ENCODE measurements around the gene PPP1R12A. TPM values are rescaled to one million over a fixed set of nuclear protein-coding genes. Genes with fewer than 3 reads are reported as not detected.

Gene PPP1R12A
- total RNA-seq, 2 experiments from 2014 or later, result 104 to 108 TPM

DNA sequence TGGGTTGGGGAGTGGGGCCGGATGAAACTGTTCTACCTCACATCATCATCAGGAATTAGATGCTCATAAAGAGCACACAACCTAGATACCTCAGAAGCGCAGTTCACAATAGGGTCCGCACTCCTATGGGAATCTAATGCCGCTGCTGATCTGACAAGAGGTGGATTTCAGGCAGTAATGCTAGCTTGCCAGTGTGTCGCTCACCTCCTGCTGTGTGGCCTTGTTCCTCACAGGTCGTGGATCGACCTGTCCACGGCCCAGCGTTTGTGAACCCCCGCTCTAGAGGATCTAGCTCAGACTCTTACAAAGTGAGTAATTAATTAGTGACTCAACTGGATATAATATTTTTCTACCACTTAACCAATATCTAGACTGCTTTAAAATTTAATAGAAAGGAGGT lies 5.8 kb downstream of the PPP1R12A start:
- H3K9me3 Mint-ChIP-seq (ENCODE audit: low read depth), result no peaks in the 10 kb centered on the region
- no peak overlapping the region for H3K4me3 Mint-ChIP-seq
- no peak for ATAC-seq
- peak overlapping the region; percentile 82 for H3K27ac Mint-ChIP-seq
- peak; percentile 41 for DNase-seq
- H3K4me1 Mint-ChIP-seq, result peaks cover 59% of the 10 kb centered on the region
- CTCF ChIA-PET, result no interaction called here
- peaks cover 13% of the 10 kb centered on the region for H3K36me3 Mint-ChIP-seq
- no peaks in the 10 kb centered on the region for H3K27me3 Mint-ChIP-seq

DNA sequence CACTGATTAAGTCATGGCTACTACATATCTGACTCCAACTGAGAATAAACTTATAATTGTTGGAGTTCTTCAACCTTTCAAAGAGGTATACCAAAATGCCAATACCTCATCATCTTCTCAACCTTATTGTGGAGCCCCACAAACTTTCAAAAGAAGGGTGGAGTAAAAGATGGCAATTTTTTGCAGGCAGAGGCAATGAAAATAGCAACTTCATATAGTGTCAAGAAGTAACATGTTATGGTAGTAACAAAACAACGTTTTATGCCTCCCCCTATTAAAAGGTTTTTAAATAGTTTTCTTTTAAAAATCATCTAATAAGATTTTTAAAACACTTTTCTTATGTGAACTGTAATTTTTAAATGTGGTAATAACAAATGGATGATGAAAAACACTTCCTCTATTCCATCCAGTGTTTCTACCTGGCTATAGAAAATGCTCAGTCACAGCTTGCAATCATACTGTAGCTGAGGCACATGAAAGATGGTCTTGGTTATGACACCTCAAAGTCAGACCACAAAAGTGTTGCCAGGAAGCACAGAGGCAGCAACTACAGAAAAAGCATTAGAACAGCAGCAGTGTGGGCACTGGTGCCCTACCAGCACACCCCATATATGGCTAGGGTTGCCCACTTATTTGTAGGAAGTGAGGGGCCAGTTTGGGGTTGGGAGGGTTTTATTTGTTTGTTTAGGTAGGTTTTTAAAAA lies 7.0 kb downstream of the PPP1R12A start:
- DNase-seq, result peak; percentile 80
- Mint-ChIP-seq H3K27me3 (no peaks in the 10 kb centered on the region), H3K27ac (peak overlapping the region; percentile 82), H3K9me3 (ENCODE audit: low read depth) (no peaks in the 10 kb centered on the region), H3K4me3 (peak overlapping the region; percentile 12), H3K36me3 (peaks cover 13% of the 10 kb centered on the region), H3K4me1 (peaks cover 53% of the 10 kb centered on the region)
- CTCF ChIA-PET, result interaction anchor here (1.0 kb wide), 1 partner anchor 42 kb away, joined by 3 read pairs; no protein-coding TSS in a partner anchor
- ATAC-seq, result peak; percentile 98

DNA sequence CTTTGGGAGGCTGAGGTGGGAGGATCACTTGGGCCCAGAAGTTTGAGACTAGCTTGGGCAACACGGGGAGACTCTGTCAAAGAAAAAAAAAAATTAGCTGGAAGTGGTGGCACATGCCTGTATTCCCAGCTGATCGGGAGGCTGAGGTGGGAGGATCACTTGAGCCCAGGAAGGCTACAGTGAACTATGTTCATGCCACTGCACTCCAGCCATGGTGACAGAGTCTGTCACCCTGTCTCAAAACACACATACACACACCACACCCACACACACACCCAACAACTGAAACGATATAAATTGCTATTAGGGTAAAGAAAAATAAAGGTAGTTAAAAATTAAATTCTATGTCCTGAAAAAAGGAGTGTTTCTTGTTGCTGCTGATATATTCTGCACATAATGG lies 7.9 kb downstream of the PPP1R12A start:
- Mint-ChIP-seq H3K4me1 (peaks cover 51% of the 10 kb centered on the region), H3K9me3 (ENCODE audit: low read depth) (no peaks in the 10 kb centered on the region), H3K27ac (peak overlapping the region; percentile 81), H3K4me3 (no peak overlapping the region), H3K36me3 (peaks cover 14% of the 10 kb centered on the region), H3K27me3 (no peaks in the 10 kb centered on the region)
- CTCF ChIA-PET, result no interaction called here
- ATAC-seq, result no peak
- no peak for DNase-seq

DNA sequence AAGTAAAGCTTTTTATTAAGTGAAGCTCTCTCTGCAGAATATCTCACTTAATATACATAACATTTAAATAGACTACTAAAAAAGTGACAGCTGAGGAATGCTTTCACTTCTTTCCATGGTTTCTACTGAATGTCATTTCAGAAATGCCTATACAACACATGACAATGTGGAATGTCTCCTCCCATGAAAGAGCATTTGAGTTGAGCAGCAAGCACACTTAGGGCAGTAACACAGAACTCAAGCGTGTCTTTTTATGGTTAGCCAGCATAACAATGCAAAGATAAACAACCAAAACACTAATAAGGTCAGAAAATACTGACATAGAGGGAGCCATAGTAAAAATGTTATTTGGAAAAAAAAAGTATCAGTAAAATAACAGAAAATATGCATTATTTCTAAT lies 9.4 kb downstream of the PPP1R12A start:
- H3K27me3 Mint-ChIP-seq, result no peaks in the 10 kb centered on the region
- no peak for ATAC-seq
- no peaks in the 10 kb centered on the region for H3K9me3 Mint-ChIP-seq (ENCODE audit: low read depth)
- H3K27ac Mint-ChIP-seq, result no peak overlapping the region
- DNase-seq, result no peak
- peaks cover 47% of the 10 kb centered on the region for H3K4me1 Mint-ChIP-seq
- H3K4me3 Mint-ChIP-seq, result no peak overlapping the region
- H3K36me3 Mint-ChIP-seq, result peaks cover 17% of the 10 kb centered on the region
- CTCF ChIA-PET, result no interaction called here

DNA sequence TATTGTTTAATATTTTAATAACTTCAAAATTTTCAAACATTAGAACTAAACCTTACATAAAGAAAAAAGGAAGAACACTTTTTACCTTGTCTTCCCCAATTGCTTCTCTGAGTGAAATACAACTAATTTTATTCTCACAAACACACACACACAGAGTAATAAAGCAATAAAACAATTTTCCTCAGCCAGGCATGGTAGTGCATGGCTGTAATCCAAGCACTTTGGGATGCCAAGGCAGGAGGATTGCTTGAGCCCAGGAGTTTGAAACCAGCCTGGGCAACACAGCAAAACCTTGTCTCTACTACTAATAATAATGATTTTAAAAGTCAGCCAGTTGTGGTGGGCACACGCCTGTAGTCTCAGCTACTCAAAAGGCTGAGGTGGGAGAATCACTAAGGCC lies 13.1 kb downstream of the PPP1R12A start:
- Mint-ChIP-seq H3K9me3 (ENCODE audit: low read depth) (no peaks in the 10 kb centered on the region), H3K36me3 (peaks cover 26% of the 10 kb centered on the region), H3K27me3 (no peaks in the 10 kb centered on the region), H3K27ac (no peak overlapping the region), H3K4me3 (no peak overlapping the region), H3K4me1 (peaks cover 32% of the 10 kb centered on the region)
- no peak for DNase-seq
- CTCF ChIA-PET, result interaction anchor here (0.6 to 0.7 kb wide), 2 partner anchors 9 to 33 kb away, joined by 3 read pairs; no protein-coding TSS in a partner anchor
- ATAC-seq, result no peak

DNA sequence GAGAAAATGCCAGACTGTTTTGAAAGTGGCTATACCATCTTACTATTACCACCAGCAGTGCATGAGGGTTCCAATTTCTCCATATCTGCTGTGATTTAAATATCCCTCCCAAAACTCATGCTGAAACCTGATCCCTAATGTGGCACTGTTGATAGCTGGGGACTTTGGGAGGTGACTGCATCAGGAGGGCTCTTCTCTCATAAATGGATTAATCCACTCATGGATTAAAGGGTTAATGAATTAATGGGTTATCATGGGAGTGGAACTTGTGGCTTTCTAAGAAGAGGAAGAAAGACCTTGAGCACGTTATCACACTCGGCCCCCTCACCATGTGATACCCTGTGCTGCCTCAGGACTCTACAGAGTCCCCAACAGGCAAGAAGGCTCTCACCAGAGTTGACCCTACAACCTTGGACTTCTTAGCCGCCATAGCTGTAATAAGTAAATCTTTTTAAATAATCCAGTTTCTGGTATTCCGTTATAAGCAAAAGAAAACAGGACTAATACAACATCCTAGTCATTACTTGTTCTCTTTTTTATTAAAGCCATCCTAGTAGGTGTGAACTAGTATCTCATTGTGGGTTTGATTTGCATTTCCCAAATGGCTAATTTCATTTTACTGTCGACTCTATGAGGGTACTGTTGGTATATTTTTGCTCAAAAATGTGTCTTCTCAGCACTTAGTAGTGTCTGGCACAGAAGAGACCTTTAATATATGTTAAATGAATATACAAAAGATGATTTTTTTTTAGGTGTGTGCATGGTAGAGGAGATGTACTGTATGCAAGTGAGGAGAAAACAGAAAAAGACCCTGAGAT lies 14.3 kb downstream of the PPP1R12A start:
- DNase-seq (no peak), ATAC-seq (no peak)
- Mint-ChIP-seq H3K4me3 (no peak overlapping the region), H3K27me3 (no peaks in the 10 kb centered on the region), H3K9me3 (ENCODE audit: low read depth) (no peaks in the 10 kb centered on the region), H3K4me1 (peaks cover 38% of the 10 kb centered on the region), H3K27ac (no peak overlapping the region), H3K36me3 (peaks cover 30% of the 10 kb centered on the region)
- CTCF ChIA-PET, result no interaction called here

DNA sequence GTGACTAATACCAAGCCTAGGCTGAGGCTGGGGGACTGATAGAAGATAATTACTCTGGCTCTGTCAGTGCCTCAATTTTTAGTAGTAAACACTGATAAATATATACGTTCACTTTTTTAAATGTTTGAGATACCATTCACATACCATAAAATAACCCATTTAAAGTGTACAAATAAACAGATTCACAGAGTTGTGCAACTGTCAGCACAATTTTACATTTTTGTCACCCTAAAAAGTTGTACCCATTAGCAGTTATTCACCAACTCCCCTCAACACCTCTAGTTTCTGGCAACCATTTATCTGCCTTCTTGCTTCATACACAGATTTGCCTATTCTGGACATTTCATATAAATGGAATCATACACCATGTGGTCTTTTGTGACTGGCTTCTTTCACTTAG lies 15.1 kb downstream of the PPP1R12A start:
- Mint-ChIP-seq H3K36me3 (peaks cover 28% of the 10 kb centered on the region), H3K9me3 (ENCODE audit: low read depth) (no peaks in the 10 kb centered on the region), H3K4me1 (peaks cover 36% of the 10 kb centered on the region), H3K27ac (no peak overlapping the region), H3K27me3 (no peaks in the 10 kb centered on the region), H3K4me3 (no peak overlapping the region)
- CTCF ChIA-PET, result no interaction called here
- no peak for DNase-seq
- no peak for ATAC-seq

DNA sequence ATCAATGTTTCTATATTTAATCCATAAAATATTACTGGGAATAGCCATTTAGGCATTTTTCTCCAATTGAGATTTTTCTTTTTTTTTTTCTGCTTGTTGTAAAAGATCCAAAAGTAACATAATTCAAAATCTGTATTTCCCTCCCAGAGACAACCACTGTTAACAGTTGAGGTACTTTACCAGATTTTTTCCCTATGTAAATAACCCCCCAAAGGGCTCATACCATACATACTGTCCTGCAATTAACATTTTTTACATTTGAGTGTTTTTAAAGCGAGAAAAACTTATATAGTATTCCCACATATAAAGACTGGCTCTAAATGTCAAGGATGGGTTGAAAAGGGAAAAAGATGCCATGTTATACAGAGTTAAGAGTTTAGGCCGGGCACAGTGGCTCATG lies 18.1 kb downstream of the PPP1R12A start:
- peaks cover 33% of the 10 kb centered on the region for H3K4me1 Mint-ChIP-seq

DNA sequence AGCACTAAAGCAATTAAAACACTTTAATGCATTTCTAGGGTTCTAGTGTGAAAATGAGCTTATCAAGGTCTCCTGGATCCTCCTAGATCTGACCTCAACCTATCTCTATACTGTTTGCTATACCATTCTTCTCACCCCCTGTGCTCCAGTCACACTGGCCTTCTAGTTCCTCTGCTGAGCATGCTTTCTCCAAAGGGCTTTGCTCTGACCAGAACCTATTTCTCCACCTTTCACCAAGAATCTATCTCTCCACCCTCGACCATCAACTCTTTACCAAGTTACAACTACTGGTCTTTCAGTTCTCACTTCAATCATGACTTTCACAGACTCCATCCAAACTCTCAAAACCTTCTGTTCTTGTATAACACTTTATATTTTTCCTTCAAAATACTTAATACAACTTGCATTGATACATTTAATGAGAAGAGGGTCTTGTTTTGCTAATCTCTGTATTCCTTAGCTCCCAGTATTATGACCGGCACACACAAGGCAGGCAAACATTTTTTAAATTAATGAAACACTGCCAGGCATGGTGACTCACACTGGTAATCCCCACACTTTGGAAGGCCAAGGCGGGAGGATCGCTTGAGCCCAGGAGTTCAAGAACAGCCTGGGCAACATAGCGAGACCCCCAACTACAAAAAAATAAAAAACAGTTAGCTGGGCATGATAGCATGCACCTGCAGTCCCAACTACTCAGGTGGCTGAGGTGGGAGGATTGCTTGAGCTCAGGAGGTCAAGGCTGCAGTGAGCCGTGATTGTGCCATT lies 22.8 kb downstream of the PPP1R12A start:
- ATAC-seq, result no peak
- H3K27ac Mint-ChIP-seq, result peak overlapping the region; percentile 1
- no peaks in the 10 kb centered on the region for H3K9me3 Mint-ChIP-seq (ENCODE audit: low read depth)
- H3K4me3 Mint-ChIP-seq, result no peak overlapping the region
- no peaks in the 10 kb centered on the region for H3K27me3 Mint-ChIP-seq
- peaks cover 26% of the 10 kb centered on the region for H3K4me1 Mint-ChIP-seq
- CTCF ChIA-PET, result interaction anchor here (1.1 kb wide), 2 partner anchors 23 to 24 kb away, joined by 3 read pairs; no protein-coding TSS in a partner anchor
- DNase-seq, result no peak
- peaks cover 11% of the 10 kb centered on the region for H3K36me3 Mint-ChIP-seq

More for the DNA sequence above, 18.1 kb downstream of the PPP1R12A start:
- DNase-seq, result no peak
- CTCF ChIA-PET, result no interaction called here
- no peak for ATAC-seq
- Mint-ChIP-seq H3K4me3 (no peak overlapping the region), H3K27ac (no peak overlapping the region), H3K27me3 (no peaks in the 10 kb centered on the region), H3K36me3 (peaks cover 29% of the 10 kb centered on the region), H3K9me3 (ENCODE audit: low read depth) (no peaks in the 10 kb centered on the region)

DNA sequence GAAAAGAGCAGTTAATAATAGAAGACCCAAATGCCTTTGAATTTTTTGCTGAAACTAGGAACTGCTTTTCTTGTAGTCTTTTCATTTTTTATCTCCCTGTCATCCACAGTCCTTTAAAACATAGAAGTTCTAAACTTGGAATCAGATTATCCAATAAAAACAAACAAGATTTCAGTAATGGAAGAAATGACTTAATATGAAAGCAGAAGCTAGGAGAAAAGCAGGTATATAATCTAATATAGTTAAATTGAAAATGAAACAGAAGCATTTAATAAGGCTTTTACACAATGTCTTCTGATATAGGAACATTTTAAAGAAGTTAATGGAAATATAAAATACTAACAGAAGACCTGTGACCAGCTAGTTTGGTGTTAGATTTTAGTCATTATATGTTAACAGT lies 26.5 kb downstream of the PPP1R12A start:
- H3K9me3 Mint-ChIP-seq (ENCODE audit: low read depth), result no peaks in the 10 kb centered on the region
- ATAC-seq, result no peak
- H3K36me3 Mint-ChIP-seq, result peaks cover 7% of the 10 kb centered on the region
- H3K27me3 Mint-ChIP-seq, result no peaks in the 10 kb centered on the region
- CTCF ChIA-PET, result no interaction called here
- H3K4me3 Mint-ChIP-seq, result no peak overlapping the region
- DNase-seq, result no peak
- H3K27ac Mint-ChIP-seq, result no peak overlapping the region
- H3K4me1 Mint-ChIP-seq, result peaks cover 14% of the 10 kb centered on the region

DNA sequence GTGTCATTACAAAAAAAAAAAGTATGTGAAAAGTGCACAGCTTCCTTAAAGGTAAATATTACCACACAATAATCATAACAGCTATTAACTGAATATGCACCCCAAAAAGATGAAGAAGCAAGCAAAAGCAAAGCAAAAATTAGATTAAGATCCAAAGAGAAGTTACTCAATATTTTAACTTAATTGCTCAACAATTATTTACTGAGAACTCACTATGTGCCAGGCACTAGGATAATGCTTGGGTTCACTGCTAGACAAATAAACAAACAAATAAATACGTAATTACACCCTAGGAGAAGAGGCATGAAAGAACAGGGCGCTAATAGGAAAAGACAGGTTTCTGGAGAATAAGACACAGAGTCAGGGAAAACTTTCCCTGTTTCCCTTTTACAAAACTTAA lies 33.4 kb downstream of the PPP1R12A start:
- ATAC-seq, result no peak
- Mint-ChIP-seq H3K4me1 (peaks cover 14% of the 10 kb centered on the region), H3K4me3 (no peak overlapping the region), H3K27me3 (no peaks in the 10 kb centered on the region), H3K27ac (no peak overlapping the region), H3K9me3 (ENCODE audit: low read depth) (no peaks in the 10 kb centered on the region), H3K36me3 (peaks cover 21% of the 10 kb centered on the region)
- CTCF ChIA-PET, result interaction anchor here (0.9 kb wide), 1 partner anchor 24 kb away, joined by 3 read pairs; no protein-coding TSS in a partner anchor
- no peak for DNase-seq

DNA sequence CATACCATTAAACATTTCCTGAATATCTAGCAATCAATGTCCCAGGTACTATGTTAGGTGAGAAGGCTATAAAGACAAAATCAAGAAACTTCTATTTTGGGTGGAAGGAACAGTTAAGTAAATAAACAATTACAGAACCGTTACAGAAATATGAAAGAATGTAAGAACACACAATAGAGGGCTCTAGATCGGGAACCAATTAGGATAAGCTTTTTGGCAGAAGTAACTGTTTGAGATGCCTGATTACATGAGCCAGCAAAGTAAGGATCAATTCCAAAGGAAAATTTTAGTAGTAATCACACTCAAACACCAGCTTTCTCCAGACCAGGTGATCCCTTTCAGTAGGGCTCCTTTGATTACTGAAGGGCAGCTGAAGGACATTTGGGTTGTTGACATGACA lies 33.9 kb downstream of the PPP1R12A start:
- CTCF ChIA-PET, result interaction anchor here (0.9 kb wide), 1 partner anchor 23 kb away, joined by 3 read pairs; no protein-coding TSS in a partner anchor

DNA sequence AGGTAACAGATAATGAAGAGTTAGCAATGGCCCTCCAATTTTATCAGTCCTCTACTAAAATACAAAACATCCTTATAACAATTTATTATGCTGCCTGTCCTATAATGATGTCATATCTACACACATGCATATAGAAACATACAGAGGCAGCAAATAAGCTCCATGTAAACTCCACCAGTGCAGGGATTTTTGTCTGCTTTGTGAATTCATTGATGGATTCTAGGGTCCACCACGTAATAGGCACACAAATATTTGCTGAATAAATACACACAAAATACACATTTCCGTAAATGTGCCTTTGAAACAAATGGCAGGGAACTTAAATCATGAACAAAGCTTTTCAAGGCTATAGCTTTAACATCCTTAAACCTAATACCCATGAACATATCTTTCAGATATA lies 34.7 kb downstream of the PPP1R12A start:
- H3K27me3 Mint-ChIP-seq, result no peaks in the 10 kb centered on the region
- ATAC-seq (no peak), DNase-seq (no peak)
- H3K4me1 Mint-ChIP-seq, result peaks cover 16% of the 10 kb centered on the region
- CTCF ChIA-PET, result no interaction called here
- no peak overlapping the region for H3K27ac Mint-ChIP-seq
- no peak overlapping the region for H3K4me3 Mint-ChIP-seq
- H3K36me3 Mint-ChIP-seq, result peaks cover 21% of the 10 kb centered on the region
- H3K9me3 Mint-ChIP-seq (ENCODE audit: low read depth), result no peaks in the 10 kb centered on the region

More for the DNA sequence above, 33.9 kb downstream of the PPP1R12A start:
- H3K4me3 Mint-ChIP-seq, result no peak overlapping the region
- no peaks in the 10 kb centered on the region for H3K9me3 Mint-ChIP-seq (ENCODE audit: low read depth)
- peaks cover 21% of the 10 kb centered on the region for H3K36me3 Mint-ChIP-seq
- ATAC-seq, result no peak
- peaks cover 15% of the 10 kb centered on the region for H3K4me1 Mint-ChIP-seq
- DNase-seq, result no peak
- no peak overlapping the region for H3K27ac Mint-ChIP-seq
- H3K27me3 Mint-ChIP-seq, result no peaks in the 10 kb centered on the region
